HG03575 (cell line): Measurements from ENCODE around the gene TLE5.
"Not testable (repeated sequence)": the region's sequence is repeated elsewhere in the genome, so short reads cannot be mapped to it uniquely, and the experiment has no call there.

Experiments used
- ATAC-seq: cut with Tn5 transposase; IDR thresholded peaks from one replicate; pipeline ENCODE4 v1.9.1; 2021; ENCODE audit not compliant: unreplicated experiment, insufficient number of reproducible peaks, low FRiP score; ENCODE audit errors: extremely low read depth

The TLE5 gene

DNA sequence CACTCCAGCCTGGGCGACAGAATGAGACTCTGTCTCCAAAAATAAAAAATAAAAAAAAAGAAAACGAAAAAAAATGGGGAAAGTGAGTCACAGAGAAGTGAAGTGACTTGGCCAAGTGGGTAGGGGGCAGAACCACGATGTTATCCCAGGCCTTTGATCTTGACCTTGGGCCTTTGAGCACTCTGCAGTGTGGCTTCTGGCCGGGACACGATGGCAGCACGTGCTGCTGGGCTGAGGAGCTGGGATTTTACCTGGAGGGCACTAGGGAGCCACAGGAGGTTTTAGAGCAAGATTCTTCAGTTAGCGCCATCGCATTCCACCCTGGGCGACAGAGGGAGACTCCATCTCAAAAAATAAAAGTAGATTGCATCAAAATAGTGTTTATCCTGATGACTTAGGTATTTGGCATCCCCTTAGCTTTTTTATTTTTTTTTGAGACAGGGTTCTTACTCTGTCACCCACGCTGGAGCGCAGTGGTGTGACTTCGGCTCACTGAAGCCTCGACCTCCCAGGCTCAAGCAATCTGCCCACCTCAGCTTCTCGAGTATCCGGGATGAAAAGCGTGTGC lies 4.3 kb upstream of the TLE5 start:
- no peak for ATAC-seq

DNA sequence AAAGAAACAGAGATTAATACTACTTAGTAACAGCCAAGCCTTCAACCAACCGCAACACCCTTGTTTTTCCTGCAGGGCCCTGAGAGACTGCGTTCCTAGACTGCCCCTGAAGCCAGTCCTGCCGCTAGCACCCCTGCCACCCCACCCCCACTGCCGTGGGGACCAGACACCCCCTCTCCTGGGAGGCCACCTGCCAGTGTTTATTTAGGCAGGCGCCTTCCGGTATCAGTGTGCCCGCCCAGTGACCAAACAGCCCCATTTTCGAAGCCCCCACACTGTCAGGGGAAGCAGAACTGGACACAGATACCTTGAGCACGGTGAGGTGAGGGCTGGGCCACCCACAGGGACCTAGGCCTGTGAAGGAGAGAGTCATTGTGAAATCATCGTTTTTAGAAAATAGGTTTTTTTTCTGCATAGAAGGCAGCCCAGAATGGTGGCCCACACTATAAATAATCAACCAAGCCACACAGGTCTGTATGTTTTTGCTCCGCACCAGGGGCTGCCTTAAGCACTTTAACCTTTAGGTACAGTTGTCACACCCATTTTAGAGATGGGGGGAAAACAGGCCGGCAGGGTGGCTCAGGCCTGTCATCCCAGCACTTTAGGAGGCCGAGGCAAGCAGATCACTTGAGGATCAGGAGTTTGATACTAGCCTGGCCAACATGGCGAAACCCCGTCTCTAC lies 3.5 kb upstream of the TLE5 start:
- ATAC-seq, result no peak

DNA sequence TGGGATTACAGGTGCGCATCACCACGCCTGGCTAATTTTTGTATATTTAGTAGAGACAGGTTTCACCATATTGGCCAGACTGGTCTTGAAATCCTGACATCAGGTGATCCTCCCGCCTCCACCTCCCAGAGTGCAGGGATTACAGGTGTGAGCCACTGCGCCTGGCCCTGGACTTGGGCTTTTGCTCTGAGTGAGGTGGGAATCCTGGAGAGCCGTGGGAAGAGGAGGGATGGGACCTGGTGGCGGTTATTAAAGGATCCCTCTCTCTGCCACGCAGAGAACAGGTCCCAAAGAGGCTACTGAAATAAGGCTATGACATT lies 1.7 kb upstream of the TLE5 start:
- no peak for ATAC-seq

DNA sequence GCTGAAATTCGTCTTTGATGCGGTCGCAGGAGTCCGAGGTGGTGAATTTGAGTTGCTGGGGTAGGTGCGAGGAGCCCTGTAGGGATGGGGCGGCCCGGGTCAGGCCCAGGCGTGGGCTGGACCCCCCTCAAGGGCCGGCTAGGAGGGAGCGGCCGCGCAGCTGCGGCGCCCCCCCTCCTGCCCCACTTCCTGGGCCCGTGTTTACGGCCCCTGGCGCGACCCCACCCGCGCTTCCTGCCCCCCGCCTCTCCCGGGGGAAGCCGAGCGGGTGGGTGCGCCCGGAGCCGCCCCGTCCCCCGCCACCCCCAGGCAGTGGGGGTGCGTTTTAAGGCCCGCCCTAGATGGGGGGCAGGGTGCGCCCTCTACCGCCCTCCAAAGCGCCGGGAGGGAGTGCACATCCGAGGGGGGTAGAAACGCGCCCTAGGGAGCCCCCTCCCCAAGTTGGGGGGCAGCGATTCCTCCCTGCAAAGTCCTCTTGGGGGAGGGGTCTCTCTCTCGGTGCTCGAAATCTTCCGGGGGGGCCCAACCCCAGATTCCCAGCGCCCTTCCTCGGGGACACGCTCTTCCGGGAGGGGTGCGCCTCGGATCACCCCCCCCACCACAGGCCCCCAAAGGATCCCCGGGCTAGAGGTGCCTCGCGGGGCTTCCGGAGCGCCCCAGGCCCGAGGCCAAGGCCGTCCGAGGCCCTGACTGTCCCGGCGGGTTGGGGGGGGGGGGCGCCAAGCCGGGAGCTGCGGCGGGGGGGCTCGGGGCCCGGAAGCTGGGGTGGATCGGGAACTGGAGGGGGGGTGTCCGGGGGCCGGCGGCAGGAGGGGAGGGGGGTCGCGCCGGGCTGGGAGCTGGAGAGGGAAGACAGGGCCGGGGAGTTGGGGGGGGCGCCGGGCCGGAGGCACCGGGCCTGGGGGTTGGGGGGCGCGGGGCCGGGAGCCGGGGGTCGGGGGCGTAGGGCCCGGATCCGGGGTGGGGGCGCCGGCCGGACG lies 823 bp downstream of the TLE5 start:
- no peak for ATAC-seq

DNA sequence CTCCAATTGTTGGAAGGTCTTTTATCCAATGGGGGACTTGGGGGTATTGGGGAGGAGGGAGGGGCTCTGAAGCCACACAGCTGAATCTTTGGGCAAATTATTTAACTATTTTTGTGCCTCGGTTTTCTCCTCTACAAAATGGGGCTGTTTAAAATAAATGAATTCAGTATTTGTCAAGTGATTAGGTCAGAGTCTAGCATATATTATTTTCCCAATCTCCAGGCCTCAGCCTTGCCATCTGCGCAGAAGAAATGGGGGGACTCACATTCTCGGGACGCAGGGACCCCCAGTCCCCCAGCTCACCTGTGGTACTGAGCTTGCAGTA lies 1.5 kb downstream of the TLE5 start:
- ATAC-seq, result no peak

DNA sequence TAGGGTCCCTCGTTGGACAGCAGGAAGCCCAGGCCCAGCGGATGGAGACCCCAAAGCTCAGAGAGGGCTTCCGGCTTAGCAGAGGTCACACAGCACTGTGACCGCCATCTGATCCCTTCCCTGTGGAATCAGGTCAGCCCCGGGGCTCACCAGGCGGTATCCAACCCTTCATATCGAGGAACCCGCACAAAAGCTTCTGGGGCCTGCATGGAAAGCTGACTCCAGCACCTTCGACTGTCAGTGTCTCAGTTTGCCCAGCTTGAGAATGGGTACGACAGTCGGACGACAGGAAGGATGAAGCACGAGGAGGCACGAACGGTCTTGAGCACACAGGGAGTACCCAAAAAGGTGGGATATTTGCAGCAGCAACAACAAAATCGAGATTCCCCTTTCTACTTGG lies 2.6 kb downstream of the TLE5 start:
- ATAC-seq, result no peak

DNA sequence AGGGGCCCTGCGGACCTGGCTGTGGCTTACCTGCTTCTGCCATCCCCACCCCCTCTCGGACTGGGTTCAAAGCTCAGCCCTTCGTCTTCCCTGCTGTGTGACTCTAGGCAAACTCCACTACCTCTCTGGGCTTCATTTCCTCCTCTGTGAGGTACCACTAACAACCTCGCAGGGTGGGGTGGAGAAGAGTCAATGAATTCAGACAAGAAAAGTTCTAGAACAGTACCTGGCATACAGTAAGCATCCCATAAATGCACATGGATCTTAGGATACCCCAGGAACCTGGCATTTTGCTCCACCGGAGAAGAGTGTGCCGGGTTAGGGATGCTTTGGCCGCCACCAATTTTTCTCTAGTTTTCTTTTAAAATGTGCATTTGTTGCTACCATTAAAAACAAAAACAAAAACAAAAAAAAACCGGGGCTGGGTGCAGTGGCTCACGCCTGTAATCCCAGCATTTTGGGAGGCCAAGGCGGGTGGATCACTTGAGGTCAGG lies 3.4 kb downstream of the TLE5 start:
- ATAC-seq, result no peak

DNA sequence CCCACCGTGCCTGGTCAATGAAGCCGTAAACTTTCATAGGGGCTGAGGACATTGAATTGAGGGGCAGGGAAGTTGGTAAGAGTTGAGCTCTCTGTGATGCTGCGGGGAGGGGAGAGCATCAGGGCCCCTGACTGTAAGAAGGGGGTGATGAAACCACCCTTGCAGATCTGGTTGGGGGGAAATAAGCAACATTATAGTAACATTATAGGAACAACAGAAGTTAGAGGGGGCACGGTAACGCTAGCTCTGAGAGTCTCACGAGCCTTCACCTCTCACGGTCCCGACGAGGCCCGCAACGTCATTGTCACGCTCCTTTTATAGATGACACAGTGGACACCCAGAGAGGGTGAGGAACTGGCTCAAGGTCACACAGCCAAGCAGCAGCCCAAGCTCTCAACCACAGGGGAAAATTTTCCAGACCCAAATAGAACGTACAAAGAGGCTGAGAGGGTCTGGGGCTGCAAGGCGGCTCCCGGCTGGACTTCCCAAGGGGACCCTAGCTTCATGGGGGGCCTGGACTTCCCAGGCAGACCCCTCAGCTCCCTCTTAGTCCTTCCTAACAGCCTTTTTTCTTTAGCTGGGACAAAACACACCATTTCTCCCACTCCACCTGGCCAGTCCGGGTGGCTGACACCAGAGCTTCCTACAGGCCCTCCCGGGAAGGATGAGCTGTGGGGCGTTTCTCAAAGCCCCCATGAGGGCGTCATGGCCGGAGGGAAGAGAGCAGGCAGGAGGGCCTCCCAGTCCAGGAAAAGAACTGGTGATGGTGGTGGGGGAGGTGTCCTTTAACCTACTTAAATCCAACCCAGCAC lies 4.1 kb downstream of the TLE5 start:
- ATAC-seq, result no peak

DNA sequence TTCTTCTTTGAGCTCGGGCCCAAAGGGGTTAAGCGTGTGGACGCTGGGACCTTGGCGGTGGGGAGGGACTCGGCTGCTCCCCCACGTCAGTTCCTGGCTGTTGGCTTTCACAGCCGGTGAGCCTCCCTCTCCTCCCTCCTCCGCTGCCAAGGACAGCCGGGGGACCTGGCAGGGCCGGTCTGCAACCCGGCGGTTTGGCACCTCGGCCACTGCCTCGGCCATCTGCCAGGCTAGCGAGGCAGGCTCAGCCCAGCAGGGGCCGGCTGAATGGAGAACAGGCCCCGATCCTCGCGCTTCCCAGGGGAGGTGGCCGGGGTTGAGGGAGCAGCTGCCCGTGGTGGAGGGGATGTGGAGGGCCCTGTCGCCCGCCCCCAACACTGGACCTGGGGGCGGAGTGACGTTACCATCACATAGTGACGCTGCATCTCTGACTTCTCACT lies 5.0 kb downstream of the TLE5 start:
- ATAC-seq, result no peak

DNA sequence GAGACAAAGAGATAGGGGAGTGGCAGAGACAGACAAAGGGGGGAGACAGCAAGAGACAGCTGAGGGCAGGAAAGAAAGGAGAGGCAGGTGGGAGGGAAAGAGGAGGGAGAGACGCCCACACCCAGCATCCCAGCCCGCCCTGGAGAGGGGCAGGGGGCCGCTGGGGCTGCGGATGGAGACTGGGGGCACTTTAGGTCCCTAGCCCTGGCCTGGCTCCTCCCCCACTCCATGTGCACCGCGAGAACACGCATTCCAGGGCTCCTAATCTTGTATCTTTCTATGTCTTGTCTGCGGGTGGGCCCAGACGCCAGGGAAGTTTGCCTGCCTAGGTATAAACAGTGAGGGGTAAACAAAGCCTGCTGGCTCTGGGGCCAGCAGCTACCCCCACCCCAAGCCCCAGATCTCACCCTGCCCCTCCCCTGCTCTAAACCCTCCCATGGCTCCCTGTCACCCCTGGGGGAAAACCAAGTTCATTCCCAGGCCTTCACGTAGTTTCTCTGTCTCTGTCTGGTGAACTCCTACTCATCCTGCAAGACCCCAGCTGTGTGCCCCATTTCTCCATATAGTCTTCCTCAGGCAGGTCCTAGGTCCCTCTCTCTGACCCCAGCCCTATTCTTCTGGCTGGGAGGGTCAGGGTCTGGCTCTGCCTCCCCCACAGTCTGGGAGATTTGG lies 5.7 kb downstream of the TLE5 start:
- ATAC-seq, result no peak

DNA sequence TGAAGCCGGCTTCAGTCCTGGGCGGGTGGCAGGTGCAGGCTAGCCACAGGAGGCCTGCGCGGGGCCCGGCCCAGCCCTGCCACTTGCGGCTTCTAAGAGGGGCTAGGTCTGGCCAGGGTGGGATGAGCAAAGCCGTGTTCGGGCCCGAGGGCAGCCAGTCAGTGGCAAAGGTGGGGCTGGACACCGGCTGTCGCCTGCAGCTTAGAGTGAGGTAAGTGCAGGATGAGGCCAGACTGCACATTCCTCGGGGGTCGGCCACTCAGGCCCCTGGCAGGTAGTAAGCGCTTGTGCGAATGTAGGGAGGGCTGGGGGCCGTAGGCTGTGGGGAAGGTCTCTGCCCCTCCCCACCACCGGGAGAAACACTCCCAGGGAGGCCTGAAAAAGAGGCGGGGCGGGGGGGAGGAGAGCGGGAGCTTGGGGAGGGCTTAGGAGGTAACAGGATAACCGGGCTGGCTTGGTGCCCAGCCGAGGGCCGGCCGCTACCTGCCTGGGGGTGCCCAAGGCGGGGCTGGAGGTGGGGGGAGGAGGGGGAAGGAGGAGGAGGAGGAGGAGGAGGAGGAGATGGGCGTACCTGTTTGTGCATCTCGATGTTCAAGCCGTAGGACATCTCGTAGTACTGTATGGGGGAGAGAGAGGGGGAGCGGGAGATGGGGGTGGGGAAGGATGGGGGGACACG lies 6.4 kb downstream of the TLE5 start:
- no peak for ATAC-seq

DNA sequence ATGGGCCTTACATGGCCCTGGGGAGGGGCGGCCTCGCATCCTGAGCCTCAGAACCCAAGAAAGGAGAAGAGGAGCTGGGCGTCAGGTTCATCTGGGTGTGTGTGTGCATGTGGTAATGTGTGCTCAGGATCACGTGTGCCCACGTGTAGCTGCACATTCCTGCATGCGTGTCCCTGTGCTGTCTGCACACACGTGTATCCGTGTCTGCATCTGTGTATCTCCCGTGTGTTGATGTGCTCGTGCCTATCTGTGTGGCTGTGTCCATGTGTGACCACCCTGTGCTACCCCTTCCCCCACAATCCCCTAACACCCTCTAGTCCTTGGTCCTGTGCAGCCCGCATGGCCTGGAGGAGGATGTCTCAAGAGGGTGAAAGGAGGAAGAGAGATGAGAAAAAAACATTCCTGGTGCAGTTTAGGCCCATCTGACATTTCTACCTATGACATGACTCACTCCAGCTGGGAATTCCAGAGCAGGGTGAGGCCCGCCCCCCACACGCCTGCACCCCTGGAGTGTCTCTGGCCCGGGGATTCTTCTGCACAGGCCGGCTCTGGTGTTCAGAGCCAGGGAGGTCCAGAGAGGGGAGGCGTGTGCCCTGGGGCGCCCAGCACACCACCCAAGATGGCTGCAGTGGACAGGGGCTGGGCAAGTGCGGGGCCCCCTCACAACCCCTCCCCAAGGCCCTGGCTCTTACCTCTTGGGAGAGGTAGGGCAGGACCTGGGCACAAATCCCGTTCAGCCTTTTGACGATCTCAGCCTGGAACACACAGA lies 7.1 kb downstream of the TLE5 start:
- ATAC-seq, result no peak

DNA sequence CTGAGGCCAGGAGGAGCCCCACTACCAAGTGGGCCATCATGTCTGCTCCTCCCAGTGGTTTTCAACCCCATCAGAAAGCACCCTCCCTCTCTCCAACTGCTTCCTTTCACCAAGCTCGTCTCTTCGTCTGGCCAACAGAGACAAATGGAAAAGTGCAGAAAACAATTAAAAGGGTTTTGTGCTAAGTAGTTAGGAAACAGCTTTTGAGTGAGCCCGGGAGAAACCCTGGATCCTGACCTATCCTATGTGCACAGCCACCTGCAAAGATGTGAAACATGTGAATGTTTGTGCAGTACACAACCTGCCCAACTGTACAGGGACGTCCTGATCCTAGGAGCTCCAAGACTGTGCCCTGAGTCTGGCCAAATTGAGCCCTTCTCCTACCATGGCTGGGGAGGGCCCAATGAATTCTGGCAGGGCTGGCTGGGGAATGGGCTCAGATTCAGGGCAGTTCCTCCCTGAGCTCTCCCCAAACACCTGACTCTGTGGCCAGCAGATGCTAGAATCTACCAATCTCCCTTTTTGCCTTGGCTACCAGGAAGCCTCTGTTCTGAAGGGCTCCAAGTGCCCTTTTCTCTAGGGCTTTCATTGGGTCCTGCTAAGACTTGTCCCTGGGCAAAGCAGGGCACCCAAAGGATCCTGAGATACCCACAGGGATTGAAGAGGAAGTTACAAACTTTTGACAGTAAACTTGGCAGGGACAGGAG lies 7.9 kb downstream of the TLE5 start:
- no peak for ATAC-seq

DNA sequence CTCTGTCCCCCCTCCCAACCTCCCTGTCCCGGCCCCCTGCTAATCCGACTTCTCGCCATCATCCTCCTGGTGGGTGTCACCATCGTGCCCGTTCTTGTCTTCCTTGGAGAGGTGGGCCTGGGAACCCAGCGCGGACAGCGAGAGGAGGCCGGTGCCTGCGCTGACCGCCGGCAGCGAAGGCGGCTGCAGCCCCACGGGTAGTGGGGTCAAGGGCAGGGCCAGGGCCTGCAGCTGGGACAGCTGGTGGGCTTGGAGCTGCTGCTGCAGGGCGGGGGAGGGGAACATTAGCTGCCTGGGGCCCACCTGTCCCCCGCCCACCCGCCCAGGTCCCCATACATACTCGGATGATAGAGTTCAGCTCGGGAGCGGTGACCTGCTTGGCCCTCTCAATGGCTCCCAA lies 8.5 kb downstream of the TLE5 start:
- no peak for ATAC-seq

DNA sequence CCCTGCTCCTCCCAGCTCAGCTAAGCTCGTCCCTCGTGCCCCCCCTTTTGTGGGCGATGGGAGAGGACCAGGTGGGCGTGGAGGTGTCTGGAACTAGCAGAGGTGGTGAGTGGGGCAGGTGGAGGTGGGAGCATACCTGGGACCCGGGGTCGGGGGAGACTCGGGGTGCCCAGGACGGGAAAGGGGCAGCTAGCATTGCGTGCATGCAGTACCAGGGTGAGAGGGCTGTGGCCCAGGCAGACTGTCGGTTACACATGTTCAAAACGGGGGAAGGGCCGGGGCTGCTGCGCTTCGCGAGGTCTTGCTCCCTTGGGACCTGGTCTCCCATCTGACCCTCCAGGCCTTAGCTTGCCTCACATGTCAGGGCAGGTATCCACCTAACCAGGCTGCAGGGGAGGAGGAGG lies 9.1 kb downstream of the TLE5 start:
- ATAC-seq, result no peak

DNA sequence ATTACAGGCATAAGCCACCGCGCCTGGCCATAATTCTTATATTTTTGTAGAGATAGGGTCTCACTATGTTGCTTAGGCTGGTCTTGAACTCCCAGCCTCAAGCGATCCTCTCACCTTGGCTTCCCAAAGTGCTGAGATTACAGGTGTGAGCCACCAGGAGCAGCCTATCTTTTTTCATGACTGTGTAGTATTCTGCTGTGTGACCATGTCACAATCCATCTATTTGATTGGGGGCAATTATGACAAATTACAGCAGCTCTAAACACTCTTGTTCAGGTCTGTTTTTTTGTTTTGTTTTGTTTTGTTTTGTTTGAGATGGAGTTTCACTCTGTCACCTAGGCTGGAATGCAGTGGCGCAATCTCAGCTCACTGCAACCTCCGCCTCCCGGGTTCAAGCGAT lies 12.3 kb downstream of the TLE5 start:
- not testable (repeated sequence) for ATAC-seq

DNA sequence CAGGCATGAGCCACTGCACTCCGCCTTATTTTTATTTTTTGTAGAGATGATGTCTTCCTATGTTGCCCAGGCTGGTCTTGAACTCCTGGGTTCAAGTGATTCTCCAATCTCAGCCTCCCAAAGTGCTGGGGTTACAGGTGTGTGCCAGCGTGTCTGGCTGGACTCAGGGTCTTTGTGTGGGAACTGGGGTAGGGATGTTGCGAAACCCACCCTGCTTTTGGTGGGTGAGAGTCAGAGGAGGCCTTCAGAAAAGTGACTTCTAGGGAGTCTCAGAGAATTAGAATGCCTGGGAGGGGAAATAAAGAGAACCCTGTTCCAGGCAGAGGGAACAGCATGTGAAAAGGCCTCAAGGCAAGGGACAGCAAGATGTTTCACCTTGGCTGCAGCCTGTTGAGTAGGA lies 13.2 kb downstream of the TLE5 start:
- ATAC-seq, result no peak
